Stimulated activated CD8-positive, alpha-beta memory T cell treated with anti-CD3 and anti-CD28 coated beads, Interleukin-15, amount 100 ng/mL, for 1 hour (primary cell): ENCODE data around the gene CCDC112.
"Not testable (repeated sequence)": the region's sequence is repeated elsewhere in the genome, so short reads cannot be mapped to it uniquely, and the experiment has no call there.

Experiments
- DNase-seq: peaks from one replicate; pipeline ENCODE4 v3.0.0-alpha.2; 2020; ENCODE audit warnings: low read depth

CCDC112 gene

GRCh38 chr5:115262011-115262320, 34.5 kb downstream of the CCDC112 start:
- no peak for DNase-seq

DNA sequence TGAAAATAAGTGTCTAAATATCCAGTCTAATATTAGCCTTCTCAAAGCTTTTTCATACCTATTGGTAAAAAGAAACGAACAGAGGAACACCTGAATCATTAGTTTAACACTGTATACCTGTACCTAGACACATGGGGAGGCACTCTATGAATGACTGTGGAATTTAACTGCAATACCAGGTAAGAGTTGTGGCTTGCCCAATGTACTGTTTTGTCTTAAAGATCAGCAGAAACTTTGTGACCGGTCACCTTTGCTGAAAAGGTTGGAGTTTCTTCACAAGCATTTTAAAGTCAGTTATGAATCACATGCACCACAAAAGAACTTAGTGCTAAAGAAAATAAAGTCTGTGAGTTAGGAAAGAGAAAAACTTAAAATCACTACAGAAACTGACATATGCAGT, 36.2 kb downstream of the CCDC112 start:
- DNase-seq, result no peak

GRCh38 chr5:115257981-115258380, 38.5 kb downstream of the CCDC112 start:
- DNase-seq, result no peak

GRCh38 chr5:115249379-115249778, 47.1 kb downstream of the CCDC112 start:
- DNase-seq, result not testable (repeated sequence)

GRCh38 chr5:115246361-115246991, 50.0 kb downstream of the CCDC112 start:
- no peak for DNase-seq

DNA sequence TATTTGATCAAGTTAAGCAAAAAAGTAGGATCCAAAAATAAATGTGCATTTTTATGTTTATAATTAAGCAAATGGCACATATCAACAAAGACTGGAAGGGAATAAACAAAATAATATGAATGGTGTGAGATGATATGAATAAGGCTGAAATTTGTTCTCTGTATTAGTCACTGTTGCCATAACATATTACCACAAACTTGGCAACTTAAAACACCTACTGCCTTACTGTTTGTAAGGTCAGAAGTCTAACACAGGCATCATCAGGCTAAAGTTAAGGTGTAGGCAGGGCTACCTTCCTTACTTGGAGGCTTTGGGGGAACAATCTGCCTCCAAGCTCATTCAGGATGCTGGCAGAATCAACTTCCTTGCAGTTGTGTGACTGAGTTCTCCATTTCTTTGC, 53.0 kb downstream of the CCDC112 start:
- no peak for DNase-seq

DNA sequence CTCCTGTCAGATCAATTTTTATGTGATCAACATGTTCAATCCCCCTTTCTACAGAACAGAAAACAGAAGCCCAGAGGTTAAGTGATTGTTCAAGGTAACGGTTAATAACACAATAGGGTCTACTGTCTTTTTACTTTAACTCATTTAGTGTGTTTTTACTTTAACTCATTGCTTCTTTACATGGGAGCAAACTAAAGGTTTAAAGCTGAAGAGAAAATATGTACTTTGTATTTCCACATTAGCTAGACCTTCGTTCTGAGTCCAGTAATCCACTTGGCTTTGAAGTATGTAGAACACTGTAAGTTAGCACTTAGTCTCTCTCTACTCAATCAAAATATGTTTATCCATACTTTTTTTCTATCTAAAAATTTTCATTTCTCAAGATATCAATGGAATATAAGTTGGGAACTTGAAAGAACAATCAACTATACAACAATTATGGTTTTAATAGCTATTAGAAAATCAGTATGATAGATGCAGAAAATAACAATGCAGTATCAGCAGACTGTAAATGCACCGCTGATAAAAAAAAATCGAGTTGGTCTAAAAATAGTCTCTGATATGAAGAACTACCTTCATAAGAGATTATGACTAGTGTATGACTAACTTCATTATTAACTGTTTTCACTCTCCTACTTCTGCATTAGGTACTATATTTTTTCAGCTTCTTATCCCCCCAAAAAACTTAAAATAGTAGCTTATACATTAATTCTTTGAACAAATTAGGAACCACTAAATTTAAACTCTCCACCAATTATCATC, 54.4 kb downstream of the CCDC112 start:
- no peak for DNase-seq

DNA sequence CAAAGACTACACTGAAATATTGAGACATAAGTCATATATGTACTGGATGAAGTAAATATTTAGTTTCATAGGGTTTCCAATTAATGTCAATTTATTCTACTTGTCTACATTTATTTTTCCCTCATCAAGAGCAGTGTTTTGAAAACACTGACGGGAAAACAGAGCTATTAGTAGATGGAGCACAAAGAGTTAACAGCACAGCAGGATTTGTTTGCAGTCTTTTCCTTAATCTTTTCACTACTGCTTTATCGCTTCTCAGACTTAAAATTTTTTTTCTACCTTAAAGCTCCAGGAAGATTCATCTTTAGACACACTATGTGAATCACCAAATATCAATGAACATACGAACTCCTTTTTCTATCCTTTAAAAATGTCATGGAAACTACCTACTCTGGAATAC, 59.4 kb downstream of the CCDC112 start:
- no peak for DNase-seq

DNA sequence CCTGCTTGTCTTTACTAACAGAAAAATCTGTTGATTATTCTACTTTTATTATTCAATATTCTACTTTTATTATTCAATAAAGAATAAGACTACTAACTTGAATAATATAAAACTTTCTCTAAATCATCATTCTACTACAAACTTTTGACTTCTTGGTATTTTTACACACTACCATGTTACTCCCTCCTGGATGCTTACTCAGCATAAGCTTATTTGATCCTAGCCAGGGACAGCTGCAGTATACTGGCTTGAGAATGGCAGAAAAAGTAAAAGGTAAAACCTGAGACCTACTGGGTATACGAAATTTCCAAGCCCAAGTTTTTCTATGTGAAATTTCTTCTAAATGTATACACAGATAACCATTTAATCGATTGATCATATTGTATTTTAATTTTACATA, 59.9 kb downstream of the CCDC112 start:
- no peak for DNase-seq

- DNase-seq, result no peak
Measured at GRCh38 chr5:115231598-115231997, 64.9 kb downstream of the CCDC112 start.

- no peak for DNase-seq
Measured at GRCh38 chr5:115229606-115230005, 66.8 kb downstream of the CCDC112 start.

GRCh38 chr5:115227281-115227680, 69.2 kb downstream of the CCDC112 start:
- no peak for DNase-seq
